PC-9 (cell line): Measurements from ENCODE around the gene SLC6A8. TPM values are rescaled to one million over a fixed set of nuclear protein-coding genes. Genes with fewer than 3 reads are reported as not detected.
A peak's percentile ranks its signal among the peaks of the same experiment; 100 is the strongest.
"Not testable (repeated sequence)": the region's sequence is repeated elsewhere in the genome, so short reads cannot be mapped to it uniquely, and the experiment has no call there.

Source experiments
- BruUV-seq: library from RNA; stranded (reverse); fragments of 400-500 nt; replicated peaks from 2 replicates; lab custom pipeline; 2021; lab: Mats Ljungman, UMichigan
- CTCF ChIA-PET: fragments of 300-600 bp; sonication (Branson Sonifier 250); formaldehyde crosslinking; loops from one replicate; lab custom pipeline; 2022; ENCODE audit warnings: antibody characterized with exemption; lab: Charles Lee
- POLR2A ChIA-PET: fragments of 300-600 bp; sonication (Branson Sonifier 250); formaldehyde crosslinking; loops from one replicate; lab custom pipeline; 2022; ENCODE audit warnings: antibody characterized with exemption; ENCODE audit not compliant: unreplicated experiment; lab: Charles Lee
- DNase-seq, 2 experiments: peaks; one replicate each; pipeline versions ENCODE4 v3.0.0 to v3.0.0-alpha.2; 2015 to 2022; ENCODE audit warnings: mixed read lengths in 1 of 2
- H2AFZ ChIP-seq: fragments of 200-600 bp; sonication (generic); 2 replicates; pipeline ENCODE4 v1.8.1; 2017; ENCODE audit warnings: antibody characterized with exemption
- H3F3A ChIP-seq: fragments of 200-600 bp; sonication (generic); 2 replicates; pipeline ENCODE4 v1.8.1; 2017; ENCODE audit warnings: antibody characterized with exemption, mild to moderate bottlenecking, low read depth; ENCODE audit not compliant: insufficient read depth
- H3K27ac ChIP-seq: fragments of 200-600 bp; sonication (generic); 2 replicates; pipeline ENCODE4 v1.6.1; 2016; ENCODE audit warnings: mixed run types
- H3K27me3 ChIP-seq: fragments of 200-600 bp; sonication (generic); 2 replicates; pipeline ENCODE4 v1.6.1; 2016; ENCODE audit warnings: low read depth, mixed run types; ENCODE audit not compliant: insufficient read depth
- H3K36me3 ChIP-seq: fragments of 200-600 bp; sonication (generic); 2 replicates; pipeline ENCODE4 v1.6.1; 2016; ENCODE audit warnings: low read depth, mixed run types
- H3K4me1 ChIP-seq: fragments of 200-600 bp; sonication (generic); replicated peaks from 2 replicates; pipeline ENCODE4 v1.6.1; 2016; ENCODE audit warnings: mixed run types; ENCODE audit not compliant: insufficient read depth
- H3K4me2 ChIP-seq: fragments of 200-600 bp; sonication (generic); 2 replicates; pipeline ENCODE4 v1.6.1; 2017; ENCODE audit warnings: mixed run types
- H3K4me3 ChIP-seq: fragments of 200-600 bp; sonication (generic); 2 replicates; pipeline ENCODE4 v1.6.1; 2016; ENCODE audit warnings: mixed run types
- H3K79me2 ChIP-seq: fragments of 200-600 bp; sonication (generic); 2 replicates; pipeline ENCODE4 v1.6.1; 2017; ENCODE audit warnings: low read depth, mixed run types
- H3K9me2 ChIP-seq: fragments of 200-600 bp; sonication (generic); 2 replicates; pipeline ENCODE4 v1.8.1; 2017; ENCODE audit warnings: mild to moderate bottlenecking; ENCODE audit not compliant: insufficient read depth
- H3K9me3 ChIP-seq: fragments of 200-600 bp; sonication (generic); 2 replicates; pipeline ENCODE4 v1.8.1; 2016; ENCODE audit warnings: low read depth; ENCODE audit not compliant: insufficient read depth
- H4K20me1 ChIP-seq: fragments of 200-600 bp; sonication (generic); 2 replicates; pipeline ENCODE4 v1.8.1; 2017; ENCODE audit not compliant: insufficient read depth
- EZH2 ChIP-seq: fragments of 200-600 bp; sonication (generic); IDR thresholded peaks from 2 replicates; pipeline ENCODE4 v1.8.0; 2017; ENCODE audit warnings: antibody characterized with exemption, low read depth
- intact Hi-C: fragments of 100-400 bp; cut with micrococcal nuclease; formaldehyde crosslinking; loops from one replicate; pipeline ENCODE4 v1.10.0; 2022; ENCODE audit not compliant: unreplicated experiment
- total RNA-seq: library from RNA; stranded (reverse); gene quantifications from 2 replicates; pipeline ENCODE4 v1.2.3, GENCODE V29; 2021
- TF ChIP-seq, protein P1 (sequence below): fragments of 200-600 bp; sonication (generic); conservative IDR thresholded peaks from 2 replicates; pipeline ENCODE4 v1.6.1; 2017; ENCODE audit warnings: mixed run types, antibody characterized with exemption, mild to moderate bottlenecking, moderate library complexity

The SLC6A8 gene
- total RNA-seq, 1 experiment from 2014 or later = 40.5 TPM

DNA sequence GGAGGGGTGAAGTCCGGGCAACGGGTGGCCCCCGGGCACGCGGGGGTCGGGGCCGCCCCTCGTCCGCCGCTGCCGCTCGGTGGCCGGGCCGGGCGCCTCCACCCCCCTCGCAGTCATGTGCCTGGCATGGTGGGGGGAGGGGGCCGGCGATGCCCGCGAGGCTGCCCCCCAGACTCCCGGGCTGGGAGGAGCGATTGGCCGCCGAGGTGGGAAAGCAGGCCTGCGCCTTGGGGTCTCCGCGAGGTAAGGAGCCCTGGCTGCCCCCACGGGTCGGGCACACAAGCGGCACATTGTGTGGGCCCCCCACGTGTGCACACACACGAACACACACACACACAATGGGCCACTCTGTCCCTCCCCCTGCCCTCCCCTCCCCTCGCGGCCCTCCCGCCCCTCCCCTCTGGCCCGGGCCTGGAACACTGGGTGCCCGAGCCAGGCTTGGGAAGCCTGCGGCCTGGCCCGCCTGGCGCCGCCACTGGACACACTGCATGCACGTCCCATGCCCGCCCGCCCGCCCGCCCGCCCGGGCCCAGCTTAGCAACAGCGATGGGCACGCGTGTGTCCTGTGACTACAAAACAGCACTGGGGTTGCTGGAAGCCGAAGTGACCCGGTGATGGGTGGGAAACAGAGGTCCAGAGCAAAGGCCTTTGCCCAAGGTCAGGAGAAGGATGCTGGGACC, 1.3 kb downstream of the SLC6A8 start:
- Histone ChIP-seq H3K27ac (no peak overlapping the region), H3K9me2 (no peaks in the 10 kb centered on the region), H3K36me3 (no peaks in the 10 kb centered on the region), H3K4me2 (peak overlapping the region; percentile 38; the same call in 1 of the 2 replicates), H3K27me3 (no peaks in the 10 kb centered on the region), H3F3A (no peaks in the 10 kb centered on the region), H3K9me3 (no peaks in the 10 kb centered on the region), H4K20me1 (no peaks in the 10 kb centered on the region), H3K79me2 (no peaks in the 10 kb centered on the region), H2AFZ (no peak overlapping the region), H3K4me1 (no peaks in the 10 kb centered on the region), H3K4me3 (no peak overlapping the region; the same call in 1 of the 2 replicates)
- BruUV-seq = no TSS peak
- TF ChIP-seq, protein P1, sequence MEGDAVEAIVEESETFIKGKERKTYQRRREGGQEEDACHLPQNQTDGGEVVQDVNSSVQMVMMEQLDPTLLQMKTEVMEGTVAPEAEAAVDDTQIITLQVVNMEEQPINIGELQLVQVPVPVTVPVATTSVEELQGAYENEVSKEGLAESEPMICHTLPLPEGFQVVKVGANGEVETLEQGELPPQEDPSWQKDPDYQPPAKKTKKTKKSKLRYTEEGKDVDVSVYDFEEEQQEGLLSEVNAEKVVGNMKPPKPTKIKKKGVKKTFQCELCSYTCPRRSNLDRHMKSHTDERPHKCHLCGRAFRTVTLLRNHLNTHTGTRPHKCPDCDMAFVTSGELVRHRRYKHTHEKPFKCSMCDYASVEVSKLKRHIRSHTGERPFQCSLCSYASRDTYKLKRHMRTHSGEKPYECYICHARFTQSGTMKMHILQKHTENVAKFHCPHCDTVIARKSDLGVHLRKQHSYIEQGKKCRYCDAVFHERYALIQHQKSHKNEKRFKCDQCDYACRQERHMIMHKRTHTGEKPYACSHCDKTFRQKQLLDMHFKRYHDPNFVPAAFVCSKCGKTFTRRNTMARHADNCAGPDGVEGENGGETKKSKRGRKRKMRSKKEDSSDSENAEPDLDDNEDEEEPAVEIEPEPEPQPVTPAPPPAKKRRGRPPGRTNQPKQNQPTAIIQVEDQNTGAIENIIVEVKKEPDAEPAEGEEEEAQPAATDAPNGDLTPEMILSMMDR = no peak
- TF ChIP-seq EZH2 = no peak
- DNase-seq = peak in 1 of 2 experiments; percentile 27
- intact Hi-C loops = no loop called here
- CTCF ChIA-PET = no interaction called here
- POLR2A ChIA-PET = no interaction called here

DNA sequence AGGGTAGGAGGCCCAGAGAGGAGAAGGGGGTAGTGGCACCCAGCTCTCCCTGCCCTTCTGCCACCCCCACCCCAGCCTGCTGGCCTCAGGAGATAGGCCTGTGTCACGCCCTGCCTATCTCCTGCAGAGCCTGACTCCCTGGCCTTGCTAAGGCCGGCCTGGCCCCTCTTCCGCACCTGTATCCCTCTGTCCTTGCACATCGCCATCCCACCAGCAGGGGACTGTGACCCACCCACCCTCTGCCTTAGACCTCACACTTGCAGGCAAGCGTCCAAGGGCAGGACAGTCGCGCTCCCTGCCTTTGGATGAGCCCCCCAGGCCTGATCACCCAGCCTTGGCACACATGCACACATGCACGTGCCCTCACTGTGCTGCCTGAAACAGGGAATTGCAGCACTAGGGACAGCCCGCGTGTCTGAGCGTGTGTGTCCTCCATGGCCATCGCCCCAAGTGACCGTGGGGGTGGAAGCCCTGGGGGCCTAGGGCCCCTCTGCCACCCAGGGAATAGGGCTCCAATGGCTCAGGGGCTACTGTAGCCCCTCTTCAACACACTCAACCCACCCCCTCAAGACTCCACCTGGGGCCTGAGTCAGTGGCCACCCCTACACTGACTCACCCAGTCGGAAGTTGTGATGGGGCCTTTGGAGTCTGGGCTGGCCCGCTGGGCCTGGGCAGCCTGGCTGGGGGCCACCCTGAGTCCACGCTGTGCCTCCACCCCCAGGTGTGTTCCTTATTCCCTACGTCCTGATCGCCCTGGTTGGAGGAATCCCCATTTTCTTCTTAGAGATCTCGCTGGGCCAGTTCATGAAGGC, 2.1 kb downstream of the SLC6A8 start:
- no peak overlapping the region; the same call in 1 of the 2 replicates for H3K4me3 ChIP-seq
- ChIA-PET POLR2A (no interaction called here), CTCF (no interaction called here)
- H3K9me3 ChIP-seq = no peaks in the 10 kb centered on the region
- intact Hi-C loops = no loop called here
- H3F3A ChIP-seq = no peaks in the 10 kb centered on the region
- H3K4me2 ChIP-seq = peak overlapping the region; percentile 38; the same call in 1 of the 2 replicates
- H3K9me2 ChIP-seq = no peaks in the 10 kb centered on the region
- peak in 1 of 2 experiments; percentile 18 for DNase-seq
- no peaks in the 10 kb centered on the region for H3K27me3 ChIP-seq
- no peaks in the 10 kb centered on the region for H3K36me3 ChIP-seq
- no peak overlapping the region for H2AFZ ChIP-seq
- no peak overlapping the region for H3K27ac ChIP-seq
- H3K4me1 ChIP-seq = no peaks in the 10 kb centered on the region
- H3K79me2 ChIP-seq = no peaks in the 10 kb centered on the region
- BruUV-seq = TSS peak; percentile 50
- no peak for TF ChIP-seq EZH2
- TF ChIP-seq, protein P1 = no peak
- no peaks in the 10 kb centered on the region for H4K20me1 ChIP-seq

DNA sequence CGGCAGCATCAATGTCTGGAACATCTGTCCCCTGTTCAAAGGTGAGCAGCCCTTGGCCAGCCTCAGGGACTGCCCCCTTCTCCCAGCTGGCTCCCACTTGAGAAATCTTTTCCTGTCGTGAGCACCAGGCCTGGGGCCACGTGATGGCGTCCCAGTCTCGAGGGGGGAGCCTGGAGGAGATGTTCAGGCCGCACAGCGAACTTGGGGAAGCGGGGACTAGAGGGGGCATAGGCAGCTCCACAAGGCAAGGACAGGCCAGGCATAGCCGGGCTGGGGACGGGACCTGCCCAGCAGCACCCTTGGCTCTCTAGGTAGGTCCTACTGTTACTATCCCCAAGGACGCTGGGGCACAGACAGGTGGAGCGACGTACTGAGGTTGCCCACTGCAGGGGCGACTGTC, 2.7 kb downstream of the SLC6A8 start:
- CTCF ChIA-PET = no interaction called here
- intact Hi-C loops = no loop called here
- BruUV-seq = no TSS peak

DNA sequence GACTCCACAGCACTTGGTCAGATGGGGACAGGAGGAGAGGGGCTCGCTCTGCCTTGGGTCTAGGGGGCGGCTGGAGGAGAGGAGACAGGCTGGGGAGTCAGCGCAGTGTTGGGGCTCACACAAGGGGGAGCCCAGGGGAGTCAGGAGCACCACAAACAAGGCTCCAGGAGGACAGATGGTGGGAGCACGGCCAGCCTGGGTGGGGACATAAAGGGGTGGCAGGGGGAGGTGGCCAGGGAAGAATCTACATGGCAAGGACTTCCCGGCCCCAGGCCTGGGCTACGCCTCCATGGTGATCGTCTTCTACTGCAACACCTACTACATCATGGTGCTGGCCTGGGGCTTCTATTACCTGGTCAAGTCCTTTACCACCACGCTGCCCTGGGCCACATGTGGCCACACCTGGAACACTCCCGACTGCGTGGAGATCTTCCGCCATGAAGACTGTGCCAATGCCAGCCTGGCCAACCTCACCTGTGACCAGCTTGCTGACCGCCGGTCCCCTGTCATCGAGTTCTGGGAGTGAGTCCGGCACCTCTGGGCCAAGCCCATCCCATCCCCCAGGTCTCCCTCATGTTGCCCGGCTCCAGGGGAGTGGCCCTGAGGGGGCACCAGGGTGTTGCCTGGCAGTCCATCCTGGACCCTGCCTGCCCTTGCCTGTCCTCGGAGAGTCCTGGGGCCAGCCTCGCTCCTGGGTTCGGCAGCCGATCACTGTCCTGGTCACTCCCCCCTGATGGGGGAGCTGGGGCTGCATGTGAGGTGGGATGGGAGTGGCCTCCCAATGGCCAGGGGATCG, 3.5 kb downstream of the SLC6A8 start:
- CTCF ChIA-PET, DNase-seq, H3K36me3 ChIP-seq, H3K27me3 ChIP-seq, BruUV-seq, H2AFZ ChIP-seq, H3K9me3 ChIP-seq, POLR2A ChIA-PET, H3K79me2 ChIP-seq, H3K4me1 ChIP-seq, H3K27ac ChIP-seq, intact Hi-C loops, H3K4me2 ChIP-seq, H4K20me1 ChIP-seq, H3F3A ChIP-seq, H3K4me3 ChIP-seq, H3K9me2 ChIP-seq: not testable (repeated sequence)

More for the DNA sequence above, 2.7 kb downstream of the SLC6A8 start:
- H3K36me3 ChIP-seq = no peaks in the 10 kb centered on the region
- H3K9me3 ChIP-seq = no peaks in the 10 kb centered on the region
- TF ChIP-seq, protein P1 = no peak
- TF ChIP-seq EZH2 = no peak
- no peaks in the 10 kb centered on the region for H3K27me3 ChIP-seq
- H3K79me2 ChIP-seq = no peaks in the 10 kb centered on the region
- H3K27ac ChIP-seq = no peak overlapping the region
- POLR2A ChIA-PET = no interaction called here
- H3F3A ChIP-seq = no peaks in the 10 kb centered on the region
- no peak overlapping the region for H2AFZ ChIP-seq
- DNase-seq = no peak
- H3K4me3 ChIP-seq = no peak overlapping the region
- H3K4me1 ChIP-seq = no peaks in the 10 kb centered on the region
- H4K20me1 ChIP-seq = no peaks in the 10 kb centered on the region
- no peak overlapping the region for H3K4me2 ChIP-seq
- H3K9me2 ChIP-seq = no peaks in the 10 kb centered on the region
